SK-N-SH treated with all-trans-retinoic acid at 6 μM for 48 hours (cell line): Measurements from ENCODE around the gene ARHGAP26.
A peak's percentile ranks its signal among the peaks of the same experiment; 100 is the strongest.

ENCODE experiments used
- ATAC-seq: fragments of 200-7000 bp; cut with Tn5 transposase; 3 replicates; pipeline ENCODE4 v1.9.1; 2020; ENCODE audit warnings: mild to moderate bottlenecking, moderate library complexity
- ARNTL ChIP-seq: fragments of 450-650 bp; formaldehyde crosslinking; IDR thresholded peaks from 2 replicates; pipeline ENCODE4 v1.5.0; 2020; ENCODE audit warnings: low read depth, mild to moderate bottlenecking, moderate library complexity, borderline replicate concordance
- CSDC2 ChIP-seq: fragments of 250-450 bp; sonication (Bioruptor Pico); IDR thresholded peaks from 2 replicates; pipeline ENCODE4 v1.5.0; 2020; ENCODE audit warnings: mild to moderate bottlenecking, moderate library complexity
- GLIS3 ChIP-seq: fragments of 250-450 bp; sonication (Bioruptor Pico); IDR thresholded peaks from 2 replicates; pipeline ENCODE4 v1.5.0; 2020; ENCODE audit warnings: mild to moderate bottlenecking, moderate library complexity
- ISL1 ChIP-seq: fragments of 250-450 bp; sonication (Bioruptor Pico); IDR thresholded peaks from 2 replicates; pipeline ENCODE4 v2.1.2; 2022; ENCODE audit warnings: mild to moderate bottlenecking, moderate library complexity
- OSR1 ChIP-seq: fragments of 250-450 bp; sonication (Bioruptor Pico); IDR thresholded peaks from 2 replicates; pipeline ENCODE4 v1.8.0; 2022; ENCODE audit warnings: moderate library complexity, mild to moderate bottlenecking, inconsistent platforms
- RARB ChIP-seq: fragments of 250-450 bp; sonication (Bioruptor Pico); IDR thresholded peaks from 2 replicates; pipeline ENCODE4 v1.8.0; 2021; ENCODE audit warnings: mild to moderate bottlenecking, moderate library complexity
- TCF4 ChIP-seq: fragments of 250-450 bp; sonication (Bioruptor Pico); IDR thresholded peaks from 2 replicates; pipeline ENCODE4 v1.8.0; 2021; ENCODE audit warnings: mild to moderate bottlenecking, moderate library complexity, borderline replicate concordance
- TOX ChIP-seq: fragments of 250-450 bp; sonication (Bioruptor Pico); IDR thresholded peaks from 2 replicates; pipeline ENCODE4 v1.8.0; 2021; ENCODE audit warnings: mild to moderate bottlenecking, moderate library complexity, borderline replicate concordance
- ZC3H10 ChIP-seq: fragments of 250-450 bp; sonication (Bioruptor Pico); IDR thresholded peaks from 2 replicates; pipeline ENCODE4 v1.5.1; 2021; ENCODE audit warnings: mild to moderate bottlenecking, moderate library complexity
- ZFP3 ChIP-seq: fragments of 250-450 bp; sonication (Bioruptor Pico); IDR thresholded peaks from 2 replicates; pipeline ENCODE4 v1.5.0; 2020; ENCODE audit warnings: mild to moderate bottlenecking, moderate library complexity
- ZFP30 ChIP-seq: fragments of 450-650 bp; formaldehyde crosslinking; IDR thresholded peaks from 2 replicates; pipeline ENCODE4 v1.5.0; 2022; ENCODE audit warnings: mild to moderate bottlenecking, moderate library complexity
- ZNF8 ChIP-seq: fragments of 450-650 bp; formaldehyde crosslinking; IDR thresholded peaks from 2 replicates; pipeline ENCODE4 v1.5.0; 2020; ENCODE audit warnings: mild to moderate bottlenecking, moderate library complexity
- TF ChIP-seq, protein P1 (sequence below): fragments of 250-450 bp; sonication (Bioruptor Pico); IDR thresholded peaks from 2 replicates; pipeline ENCODE4 v1.8.0; 2020; ENCODE audit warnings: mild to moderate bottlenecking, moderate library complexity, borderline replicate concordance
- TF ChIP-seq, protein P2 (sequence below): fragments of 250-450 bp; sonication (Bioruptor Pico); IDR thresholded peaks from 2 replicates; pipeline ENCODE4 v1.5.1; 2021; ENCODE audit warnings: mild to moderate bottlenecking, moderate library complexity
- TF ChIP-seq, protein P3 (sequence below): fragments of 250-450 bp; sonication (Bioruptor Pico); IDR thresholded peaks from 2 replicates; pipeline ENCODE4 v1.5.0; 2020; ENCODE audit warnings: mild to moderate bottlenecking, moderate library complexity
- TF ChIP-seq, protein P4 (sequence below): fragments of 250-450 bp; sonication (Bioruptor Pico); IDR thresholded peaks from 2 replicates; pipeline ENCODE4 v1.5.1; 2020; ENCODE audit warnings: low read depth, mild to moderate bottlenecking, moderate library complexity
- TF ChIP-seq, protein P5 (sequence below): fragments of 250-450 bp; sonication (Bioruptor Pico); IDR thresholded peaks from 2 replicates; pipeline ENCODE4 v1.8.0; 2021; ENCODE audit warnings: low read depth, mild to moderate bottlenecking, moderate library complexity, borderline replicate concordance

Gene ARHGAP26

DNA sequence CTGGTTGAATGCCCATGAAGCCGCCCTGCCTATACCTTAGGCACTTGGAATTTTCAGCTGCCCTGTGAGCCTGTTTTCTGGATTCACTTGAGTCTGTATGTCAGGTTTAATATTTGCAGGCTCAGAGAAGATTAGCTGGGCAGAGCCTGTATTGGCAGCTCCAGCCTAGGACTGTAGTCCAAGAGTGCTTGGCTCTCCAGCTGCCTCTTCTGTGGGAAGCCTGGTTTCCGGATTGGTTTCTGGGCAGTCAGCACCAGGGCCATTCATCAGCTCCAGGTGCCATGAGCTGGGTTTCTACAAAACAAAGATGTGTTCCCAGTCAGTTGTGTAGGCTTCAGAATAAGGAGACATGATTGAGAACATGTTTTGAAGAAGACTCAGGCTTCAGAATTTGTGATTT lies 90.1 kb downstream of the ARHGAP26 start:
- ATAC-seq, result peak; percentile 18; the same call in 1 of the 3 replicates
- no peak for TF ChIP-seq ISL1 (CRISPR knock-in tag)
- TF ChIP-seq ZNF8, result no peak
- TF ChIP-seq ZC3H10, result no peak
- TF ChIP-seq, all 23 proteins: peak for 0

DNA sequence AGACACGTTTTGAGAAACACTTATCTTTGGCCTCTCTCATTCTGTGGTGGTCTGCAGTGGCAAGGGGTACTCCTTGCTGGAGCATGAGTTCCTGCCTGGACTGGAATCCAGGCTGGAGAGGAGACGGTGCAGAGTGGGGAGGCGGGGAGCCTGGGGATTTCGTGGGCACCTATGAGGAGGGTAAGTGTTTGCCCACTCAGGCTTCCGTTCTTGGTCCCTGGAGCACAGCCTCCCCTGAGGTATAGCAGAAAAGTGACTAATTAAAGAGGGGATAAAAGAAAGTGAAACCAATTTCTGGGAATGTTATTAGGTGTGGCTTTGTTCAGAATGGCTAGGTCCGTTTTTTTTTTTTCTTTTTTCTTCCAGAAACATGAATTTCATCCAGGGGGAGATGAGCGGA lies 90.8 kb downstream of the ARHGAP26 start:
- TF ChIP-seq, protein P1, sequence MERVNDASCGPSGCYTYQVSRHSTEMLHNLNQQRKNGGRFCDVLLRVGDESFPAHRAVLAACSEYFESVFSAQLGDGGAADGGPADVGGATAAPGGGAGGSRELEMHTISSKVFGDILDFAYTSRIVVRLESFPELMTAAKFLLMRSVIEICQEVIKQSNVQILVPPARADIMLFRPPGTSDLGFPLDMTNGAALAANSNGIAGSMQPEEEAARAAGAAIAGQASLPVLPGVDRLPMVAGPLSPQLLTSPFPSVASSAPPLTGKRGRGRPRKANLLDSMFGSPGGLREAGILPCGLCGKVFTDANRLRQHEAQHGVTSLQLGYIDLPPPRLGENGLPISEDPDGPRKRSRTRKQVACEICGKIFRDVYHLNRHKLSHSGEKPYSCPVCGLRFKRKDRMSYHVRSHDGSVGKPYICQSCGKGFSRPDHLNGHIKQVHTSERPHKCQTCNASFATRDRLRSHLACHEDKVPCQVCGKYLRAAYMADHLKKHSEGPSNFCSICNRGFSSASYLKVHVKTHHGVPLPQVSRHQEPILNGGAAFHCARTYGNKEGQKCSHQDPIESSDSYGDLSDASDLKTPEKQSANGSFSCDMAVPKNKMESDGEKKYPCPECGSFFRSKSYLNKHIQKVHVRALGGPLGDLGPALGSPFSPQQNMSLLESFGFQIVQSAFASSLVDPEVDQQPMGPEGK, result no peak
- no peak for TF ChIP-seq GLIS3 (CRISPR knock-in tag)
- no peak for ATAC-seq

DNA sequence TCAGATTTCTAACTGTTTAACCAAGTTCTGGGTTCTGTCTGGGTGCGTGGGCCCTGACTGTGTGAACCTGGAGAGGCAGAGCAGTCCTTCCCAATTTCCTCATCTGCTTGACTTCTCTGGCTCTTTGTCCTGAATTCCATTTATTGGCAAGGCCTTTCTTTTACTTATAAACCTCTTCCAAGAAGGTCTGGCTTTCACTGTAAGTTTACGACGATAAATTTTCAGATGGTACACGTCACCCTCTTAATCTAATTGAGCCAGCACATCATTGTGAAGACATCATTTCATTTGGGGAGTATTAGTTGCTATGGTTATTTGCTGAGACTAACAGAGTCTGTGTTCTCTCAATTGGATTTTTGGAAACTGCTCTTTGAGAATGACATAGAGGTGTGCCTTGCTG lies 92.4 kb downstream of the ARHGAP26 start:
- peak; percentile 75 for ATAC-seq
- TF ChIP-seq, protein P2, sequence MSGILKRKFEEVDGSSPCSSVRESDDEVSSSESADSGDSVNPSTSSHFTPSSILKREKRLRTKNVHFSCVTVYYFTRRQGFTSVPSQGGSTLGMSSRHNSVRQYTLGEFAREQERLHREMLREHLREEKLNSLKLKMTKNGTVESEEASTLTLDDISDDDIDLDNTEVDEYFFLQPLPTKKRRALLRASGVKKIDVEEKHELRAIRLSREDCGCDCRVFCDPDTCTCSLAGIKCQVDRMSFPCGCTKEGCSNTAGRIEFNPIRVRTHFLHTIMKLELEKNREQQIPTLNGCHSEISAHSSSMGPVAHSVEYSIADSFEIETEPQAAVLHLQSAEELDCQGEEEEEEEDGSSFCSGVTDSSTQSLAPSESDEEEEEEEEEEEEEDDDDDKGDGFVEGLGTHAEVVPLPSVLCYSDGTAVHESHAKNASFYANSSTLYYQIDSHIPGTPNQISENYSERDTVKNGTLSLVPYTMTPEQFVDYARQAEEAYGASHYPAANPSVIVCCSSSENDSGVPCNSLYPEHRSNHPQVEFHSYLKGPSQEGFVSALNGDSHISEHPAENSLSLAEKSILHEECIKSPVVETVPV, result 0 out of 2 replicates have a peak, but pooled peaks have one; percentile 35
- no peak for TF ChIP-seq RARB (CRISPR knock-in tag)
- TF ChIP-seq, protein P3, sequence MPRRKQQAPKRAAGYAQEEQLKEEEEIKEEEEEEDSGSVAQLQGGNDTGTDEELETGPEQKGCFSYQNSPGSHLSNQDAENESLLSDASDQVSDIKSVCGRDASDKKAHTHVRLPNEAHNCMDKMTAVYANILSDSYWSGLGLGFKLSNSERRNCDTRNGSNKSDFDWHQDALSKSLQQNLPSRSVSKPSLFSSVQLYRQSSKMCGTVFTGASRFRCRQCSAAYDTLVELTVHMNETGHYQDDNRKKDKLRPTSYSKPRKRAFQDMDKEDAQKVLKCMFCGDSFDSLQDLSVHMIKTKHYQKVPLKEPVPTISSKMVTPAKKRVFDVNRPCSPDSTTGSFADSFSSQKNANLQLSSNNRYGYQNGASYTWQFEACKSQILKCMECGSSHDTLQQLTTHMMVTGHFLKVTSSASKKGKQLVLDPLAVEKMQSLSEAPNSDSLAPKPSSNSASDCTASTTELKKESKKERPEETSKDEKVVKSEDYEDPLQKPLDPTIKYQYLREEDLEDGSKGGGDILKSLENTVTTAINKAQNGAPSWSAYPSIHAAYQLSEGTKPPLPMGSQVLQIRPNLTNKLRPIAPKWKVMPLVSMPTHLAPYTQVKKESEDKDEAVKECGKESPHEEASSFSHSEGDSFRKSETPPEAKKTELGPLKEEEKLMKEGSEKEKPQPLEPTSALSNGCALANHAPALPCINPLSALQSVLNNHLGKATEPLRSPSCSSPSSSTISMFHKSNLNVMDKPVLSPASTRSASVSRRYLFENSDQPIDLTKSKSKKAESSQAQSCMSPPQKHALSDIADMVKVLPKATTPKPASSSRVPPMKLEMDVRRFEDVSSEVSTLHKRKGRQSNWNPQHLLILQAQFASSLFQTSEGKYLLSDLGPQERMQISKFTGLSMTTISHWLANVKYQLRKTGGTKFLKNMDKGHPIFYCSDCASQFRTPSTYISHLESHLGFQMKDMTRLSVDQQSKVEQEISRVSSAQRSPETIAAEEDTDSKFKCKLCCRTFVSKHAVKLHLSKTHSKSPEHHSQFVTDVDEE, result 0 out of 2 replicates have a peak, but pooled peaks have one; percentile 55
- TF ChIP-seq ISL1 (CRISPR knock-in tag), result peak; percentile 98
- TF ChIP-seq CSDC2 (CRISPR knock-in tag), result peak; percentile 69; the same call in 1 of the 2 replicates
- peak; percentile 47; the same call in 1 of the 2 replicates for TF ChIP-seq ZNF8
- TF ChIP-seq ZFP30, result no peak
- TF ChIP-seq TOX (CRISPR knock-in tag), result peak; percentile 90; the same call in 1 of the 2 replicates
- TF ChIP-seq, protein P4, sequence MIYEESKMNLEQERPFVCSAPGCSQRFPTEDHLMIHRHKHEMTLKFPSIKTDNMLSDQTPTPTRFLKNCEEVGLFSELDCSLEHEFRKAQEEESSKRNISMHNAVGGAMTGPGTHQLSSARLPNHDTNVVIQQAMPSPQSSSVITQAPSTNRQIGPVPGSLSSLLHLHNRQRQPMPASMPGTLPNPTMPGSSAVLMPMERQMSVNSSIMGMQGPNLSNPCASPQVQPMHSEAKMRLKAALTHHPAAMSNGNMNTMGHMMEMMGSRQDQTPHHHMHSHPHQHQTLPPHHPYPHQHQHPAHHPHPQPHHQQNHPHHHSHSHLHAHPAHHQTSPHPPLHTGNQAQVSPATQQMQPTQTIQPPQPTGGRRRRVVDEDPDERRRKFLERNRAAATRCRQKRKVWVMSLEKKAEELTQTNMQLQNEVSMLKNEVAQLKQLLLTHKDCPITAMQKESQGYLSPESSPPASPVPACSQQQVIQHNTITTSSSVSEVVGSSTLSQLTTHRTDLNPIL (CRISPR knock-in tag), result peak; percentile 94
- peak; percentile 78 for TF ChIP-seq ZC3H10
- TF ChIP-seq, protein P1, result peak; percentile 76; the same call in 1 of the 2 replicates
- TF ChIP-seq TCF4, result peak; percentile 55; the same call in 1 of the 2 replicates
- no peak for TF ChIP-seq ARNTL (CRISPR knock-in tag)
- TF ChIP-seq, all 23 proteins: peak for 10

DNA sequence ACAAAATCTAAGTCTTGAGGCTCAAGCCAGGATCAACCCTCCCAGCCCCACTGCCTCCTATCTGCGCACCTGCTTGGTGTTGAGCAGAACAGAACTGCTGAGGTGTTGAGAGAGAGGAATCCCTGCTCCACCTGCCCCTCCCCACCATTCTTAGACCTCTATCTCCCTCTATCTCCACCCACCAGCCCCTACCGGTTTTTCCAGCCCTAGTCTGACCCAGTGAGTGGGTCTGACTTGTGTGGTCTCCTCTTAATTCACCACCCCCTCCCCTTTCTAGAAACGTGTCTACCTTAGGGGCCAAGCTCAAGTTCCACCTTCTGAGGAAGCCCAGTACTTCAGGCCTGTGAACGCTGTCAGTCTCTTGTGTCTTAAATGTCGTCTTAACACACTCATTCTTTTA lies 93.7 kb downstream of the ARHGAP26 start:
- ATAC-seq, result no peak
- no peak for TF ChIP-seq OSR1 (CRISPR knock-in tag)

DNA sequence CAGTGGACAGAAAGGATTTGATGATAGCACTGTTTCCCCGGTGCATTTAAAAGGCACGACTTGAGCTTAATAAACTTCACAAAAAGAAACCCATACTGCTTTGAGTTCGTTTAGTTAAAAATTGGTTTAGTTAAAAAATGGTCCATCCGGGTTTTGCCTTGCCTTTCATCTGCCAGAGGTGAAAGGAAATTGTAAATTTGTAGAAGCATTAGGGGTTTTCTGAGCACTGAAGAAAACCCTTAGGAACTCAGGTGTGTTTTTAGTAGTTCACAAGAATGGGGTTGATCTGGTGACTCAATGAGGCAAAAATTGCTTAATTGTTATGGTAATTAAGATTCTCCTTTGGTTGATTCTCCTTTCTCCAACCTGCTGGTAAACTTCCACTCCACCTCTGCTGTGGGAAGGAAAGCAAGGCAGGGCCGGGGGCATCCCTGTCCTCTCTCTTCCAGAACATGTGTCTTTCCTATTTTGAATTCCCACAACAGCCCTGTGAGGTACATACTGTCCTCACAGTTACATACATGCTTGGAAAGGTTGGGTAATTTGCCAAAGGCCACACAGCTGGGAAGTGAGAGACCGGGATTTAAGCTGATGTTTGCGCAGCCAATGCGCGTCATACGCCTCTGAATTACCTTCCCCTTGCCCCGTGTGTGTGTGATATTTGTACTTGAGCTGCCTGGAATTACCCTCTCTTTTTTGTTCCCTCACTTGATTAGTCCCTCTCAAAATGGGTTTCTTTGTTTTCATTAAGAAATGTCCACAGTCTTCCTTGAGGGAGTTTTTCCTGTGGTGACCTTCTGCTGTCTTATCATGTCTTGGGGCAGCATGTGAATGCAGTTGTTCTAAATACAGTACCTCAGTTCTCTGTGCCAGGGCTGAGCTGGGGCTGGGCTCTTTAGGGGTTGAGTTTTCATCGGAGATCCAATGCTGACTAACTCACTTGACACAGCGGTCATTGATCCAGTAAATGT lies 94.4 kb downstream of the ARHGAP26 start:
- TF ChIP-seq, protein P5, sequence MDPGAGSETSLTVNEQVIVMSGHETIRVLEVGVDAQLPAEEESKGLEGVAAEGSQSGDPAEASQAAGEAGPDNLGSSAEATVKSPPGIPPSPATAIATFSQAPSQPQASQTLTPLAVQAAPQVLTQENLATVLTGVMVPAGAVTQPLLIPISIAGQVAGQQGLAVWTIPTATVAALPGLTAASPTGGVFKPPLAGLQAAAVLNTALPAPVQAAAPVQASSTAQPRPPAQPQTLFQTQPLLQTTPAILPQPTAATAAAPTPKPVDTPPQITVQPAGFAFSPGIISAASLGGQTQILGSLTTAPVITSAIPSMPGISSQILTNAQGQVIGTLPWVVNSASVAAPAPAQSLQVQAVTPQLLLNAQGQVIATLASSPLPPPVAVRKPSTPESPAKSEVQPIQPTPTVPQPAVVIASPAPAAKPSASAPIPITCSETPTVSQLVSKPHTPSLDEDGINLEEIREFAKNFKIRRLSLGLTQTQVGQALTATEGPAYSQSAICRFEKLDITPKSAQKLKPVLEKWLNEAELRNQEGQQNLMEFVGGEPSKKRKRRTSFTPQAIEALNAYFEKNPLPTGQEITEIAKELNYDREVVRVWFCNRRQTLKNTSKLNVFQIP, result no peak
- TF ChIP-seq OSR1 (CRISPR knock-in tag), result no peak
- TF ChIP-seq ZFP3 (CRISPR knock-in tag), result no peak
- TF ChIP-seq, all 23 proteins: peak for 0
- ATAC-seq, result no peak
